Astrocyte of the cerebellum (primary cell): ENCODE measurements around the gene ARAP1.

ENCODE experiments used
- DNase-seq: peaks from one replicate; pipeline ENCODE4 v3.0.0-alpha.2; 2011; ENCODE audit warnings: low read depth
- H3K4me3 ChIP-seq: 2 replicates; pipeline ENCODE4 v1.5.1; 2011; ENCODE audit warnings: mild to moderate bottlenecking, low read depth, low read length, moderate library complexity
- in situ Hi-C: cut with HindIII; loops from 2 replicates; pipeline ENCODE4 v1.10.0; 2017; ENCODE audit warnings: low sequenced_read_pairs
- TF ChIP-seq, protein P1 (sequence below): IDR thresholded peaks from 2 replicates; pipeline ENCODE4 v1.5.1; 2012; ENCODE audit warnings: low read length, low read depth, moderate library complexity, mild to moderate bottlenecking; ENCODE audit errors: missing control alignments

The ARAP1 gene

DNA sequence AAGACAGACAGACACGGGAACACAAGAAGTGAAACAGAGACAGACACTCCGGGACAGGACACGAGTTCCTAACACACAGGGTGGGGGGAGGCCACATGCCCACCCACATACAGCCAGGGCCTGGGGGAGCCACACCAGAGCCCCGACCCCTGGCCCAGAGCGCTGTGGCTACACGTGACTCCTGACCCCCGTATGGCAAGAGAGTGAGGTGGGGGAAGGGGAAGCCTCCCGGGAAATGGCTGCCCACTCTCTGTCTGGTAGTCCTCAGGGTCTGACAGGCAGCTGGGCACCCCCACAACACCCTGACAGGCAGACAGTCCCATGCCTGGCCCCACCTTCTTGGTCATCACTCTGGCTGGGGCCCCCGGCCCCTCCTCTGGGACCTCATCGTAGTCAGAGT, 39.4 kb downstream of the ARAP1 start:
- TF ChIP-seq, protein P1, sequence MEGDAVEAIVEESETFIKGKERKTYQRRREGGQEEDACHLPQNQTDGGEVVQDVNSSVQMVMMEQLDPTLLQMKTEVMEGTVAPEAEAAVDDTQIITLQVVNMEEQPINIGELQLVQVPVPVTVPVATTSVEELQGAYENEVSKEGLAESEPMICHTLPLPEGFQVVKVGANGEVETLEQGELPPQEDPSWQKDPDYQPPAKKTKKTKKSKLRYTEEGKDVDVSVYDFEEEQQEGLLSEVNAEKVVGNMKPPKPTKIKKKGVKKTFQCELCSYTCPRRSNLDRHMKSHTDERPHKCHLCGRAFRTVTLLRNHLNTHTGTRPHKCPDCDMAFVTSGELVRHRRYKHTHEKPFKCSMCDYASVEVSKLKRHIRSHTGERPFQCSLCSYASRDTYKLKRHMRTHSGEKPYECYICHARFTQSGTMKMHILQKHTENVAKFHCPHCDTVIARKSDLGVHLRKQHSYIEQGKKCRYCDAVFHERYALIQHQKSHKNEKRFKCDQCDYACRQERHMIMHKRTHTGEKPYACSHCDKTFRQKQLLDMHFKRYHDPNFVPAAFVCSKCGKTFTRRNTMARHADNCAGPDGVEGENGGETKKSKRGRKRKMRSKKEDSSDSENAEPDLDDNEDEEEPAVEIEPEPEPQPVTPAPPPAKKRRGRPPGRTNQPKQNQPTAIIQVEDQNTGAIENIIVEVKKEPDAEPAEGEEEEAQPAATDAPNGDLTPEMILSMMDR, result no peak
- H3K4me3 ChIP-seq, result no peak overlapping the region
- in situ Hi-C loops, result no loop called here
- no peak for DNase-seq

GRCh38 chr11:72712168-72712751, 39.9 kb downstream of the ARAP1 start:
- in situ Hi-C loops, result no loop called here
- H3K4me3 ChIP-seq, result no peak overlapping the region
- no peak for DNase-seq
- TF ChIP-seq, protein P1, result no peak

- H3K4me3 ChIP-seq, result no peak overlapping the region
- DNase-seq, result no peak
- in situ Hi-C loops, result no loop called here
- TF ChIP-seq, protein P1, result no peak
These were observed 41.1 kb downstream of the ARAP1 start for GRCh38 chr11:72711141-72711540.

- TF ChIP-seq, protein P1, result no peak
- DNase-seq, result no peak
- H3K4me3 ChIP-seq, result no peak overlapping the region
- in situ Hi-C loops, result no loop called here
These were observed 41.9 kb downstream of the ARAP1 start for GRCh38 chr11:72710278-72710677.

DNA sequence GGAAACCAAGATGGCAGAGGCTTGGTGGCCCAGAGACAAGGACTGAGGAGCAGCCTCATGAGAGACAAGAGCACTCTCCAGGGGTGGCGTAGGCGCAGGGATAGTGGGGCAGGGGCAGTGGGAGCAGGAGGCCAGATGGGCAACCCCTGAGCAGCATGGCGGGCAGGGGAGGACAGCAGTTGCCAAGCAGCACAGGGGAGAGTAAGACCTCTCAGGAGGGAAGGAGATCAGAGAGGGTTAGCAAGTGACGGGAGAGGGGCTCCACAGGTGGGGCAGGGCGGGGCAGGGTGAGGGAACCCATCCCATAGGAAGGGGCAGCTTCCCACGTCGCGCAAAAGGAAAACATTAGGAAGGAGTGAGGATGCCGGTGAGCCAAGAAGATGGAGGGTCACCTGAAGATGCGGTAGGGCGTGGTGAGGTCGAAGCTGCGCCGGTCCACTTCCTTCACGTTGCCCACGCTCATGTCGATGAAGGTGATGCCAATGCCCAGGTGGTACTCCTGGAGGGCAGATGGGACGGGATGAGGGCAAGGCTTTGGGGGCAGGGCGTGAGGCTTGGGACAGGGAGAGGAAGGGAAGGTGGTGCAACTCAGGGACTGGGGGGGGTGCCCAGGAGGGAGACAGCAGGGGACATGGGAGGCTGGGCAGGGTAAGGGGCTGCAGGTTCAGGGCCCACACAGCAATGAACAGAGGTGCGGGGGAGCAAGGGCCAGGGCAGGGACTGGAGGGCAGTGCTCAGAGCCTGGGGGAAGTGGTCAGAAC, 42.5 kb downstream of the ARAP1 start:
- TF ChIP-seq, protein P1, result no peak
- H3K4me3 ChIP-seq, result no peak overlapping the region
- no peak for DNase-seq
- in situ Hi-C loops, result no loop called here

DNA sequence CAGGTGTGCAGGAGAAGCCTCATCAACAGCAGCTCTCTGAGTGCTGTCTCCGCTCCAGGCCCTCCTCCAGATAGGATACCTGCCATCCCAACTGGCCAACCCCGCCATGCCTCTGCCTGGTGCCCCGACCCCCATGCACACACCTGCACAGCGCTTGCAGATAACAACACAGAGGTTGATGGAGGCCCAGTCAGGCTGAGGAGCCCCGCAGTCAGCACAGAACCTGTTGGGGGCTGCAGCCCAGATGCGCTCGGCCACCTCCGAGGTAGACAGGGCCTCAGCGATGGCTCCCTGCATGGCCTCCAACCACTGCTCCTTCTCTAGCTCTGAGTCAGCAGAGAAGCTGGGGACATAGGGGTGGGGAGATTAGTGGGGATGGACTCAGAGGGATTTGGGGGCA, 45.2 kb downstream of the ARAP1 start:
- TF ChIP-seq, protein P1, result no peak
- no peak overlapping the region for H3K4me3 ChIP-seq
- in situ Hi-C loops, result no loop called here
- DNase-seq, result no peak
